ENCODE data around the gene ANKS1A. TPM values are rescaled to one million over a fixed set of nuclear protein-coding genes. Genes with fewer than 3 reads are reported as not detected.
"Not testable (repeated sequence)": the region's sequence is repeated elsewhere in the genome, so short reads cannot be mapped to it uniquely, and the experiment has no call there.

The ANKS1A gene
- total RNA-seq, 1 experiment from 2014 or later: 26.5 TPM

GRCh38 chr6:35001349-35001748 is 112.3 kb downstream of the ANKS1A start:
- not testable (repeated sequence) for H3K4me3 Mint-ChIP-seq; H3K27me3 Mint-ChIP-seq (ENCODE audit: low read depth); H3K79me1 ChIP-seq (ENCODE audit: insufficient read depth, low read depth, low read length, poor library complexity, severe bottlenecking); H3K23me2 ChIP-seq (ENCODE audit: insufficient read length, low read depth, low read length, poor library complexity, severe bottlenecking); H2BK12ac ChIP-seq (ENCODE audit: insufficient read length, low read depth, low read length); H3K27me3 ChIP-seq (ENCODE audit: insufficient read depth, low read length); H3K14ac ChIP-seq (ENCODE audit: insufficient read depth, low read length); H3T11ph ChIP-seq (ENCODE audit: low read length); H4K20me1 ChIP-seq (ENCODE audit: control insufficient read depth, insufficient read depth, insufficient read length); H4K91ac ChIP-seq (ENCODE audit: insufficient read length, low read depth, low read length); H3K79me2 ChIP-seq (ENCODE audit: insufficient read depth, low read length); H3K27ac ChIP-seq (ENCODE audit: insufficient read length, low read depth, low read length); H3K4ac ChIP-seq (ENCODE audit: low read depth, low read length); H3K9ac ChIP-seq (ENCODE audit: extremely low read depth, insufficient read length, low read length); H3K23ac ChIP-seq (ENCODE audit: insufficient read length, low read depth, low read length); H3K56ac ChIP-seq (ENCODE audit: insufficient read length, low read depth, low read length); H3K9me3 Mint-ChIP-seq; H3K18ac ChIP-seq (ENCODE audit: insufficient read length, low read depth, low read length); H3K9me3 ChIP-seq (ENCODE audit: control insufficient read depth, low read depth, low read length); H2BK5ac ChIP-seq (ENCODE audit: insufficient read length, low read length); H2BK15ac ChIP-seq (ENCODE audit: low read depth, low read length); H4K8ac ChIP-seq (replicated peaks; ENCODE audit: insufficient read length, low read depth, low read length); H3K27ac Mint-ChIP-seq; H2AFZ ChIP-seq (ENCODE audit: low read length); H2BK120ac ChIP-seq (ENCODE audit: low read depth, low read length, poor library complexity, severe bottlenecking); H3K4me2 ChIP-seq (ENCODE audit: insufficient read depth, insufficient read length, low read length); H2BK20ac ChIP-seq (ENCODE audit: low read depth, low read length, poor library complexity, severe bottlenecking); H4K5ac ChIP-seq (ENCODE audit: insufficient read length, low read depth, low read length); H3K4me1 ChIP-seq (ENCODE audit: insufficient read depth, low read length); DNase-seq; H2AK5ac ChIP-seq (ENCODE audit: insufficient read length, low read length)
- Mint-ChIP-seq H3K4me1 (peaks cover 6 to 10% of the 10 kb centered on the region in 2 experiments), H3K36me3 (ENCODE audit: insufficient read depth in 1 of 3, low read depth in 3 of 3) (peaks cover 23 to 26% (median 25%) of the 10 kb centered on the region in 3 experiments)
- WGBS (ENCODE audit: extremely low coverage, insufficient read length, low lambda C conversion rate): no CpG with 5 or more reads among the region's 6 CpGs

GRCh38 chr6:35003886-35004530 is 115.0 kb downstream of the ANKS1A start:
- peak overlapping the region in 1 of 3 experiments; percentile 77; a peak in 1 of 7 replicates for H3K27ac Mint-ChIP-seq

More at GRCh38 chr6:35003886-35004530, 115.0 kb downstream of the ANKS1A start:
- H3K23me2 ChIP-seq (ENCODE audit: insufficient read length, low read depth, low read length, poor library complexity, severe bottlenecking); H2BK20ac ChIP-seq (ENCODE audit: low read depth, low read length, poor library complexity, severe bottlenecking); H3K14ac ChIP-seq (ENCODE audit: insufficient read depth, low read length); DNase-seq; H3K9me3 Mint-ChIP-seq; H3K27me3 Mint-ChIP-seq (ENCODE audit: low read depth); H2BK5ac ChIP-seq (ENCODE audit: insufficient read length, low read length); H3K79me2 ChIP-seq (ENCODE audit: insufficient read depth, low read length); H2AFZ ChIP-seq (ENCODE audit: low read length); H3K56ac ChIP-seq (ENCODE audit: insufficient read length, low read depth, low read length); H4K20me1 ChIP-seq (ENCODE audit: control insufficient read depth, insufficient read depth, insufficient read length); H4K5ac ChIP-seq (ENCODE audit: insufficient read length, low read depth, low read length); H3K9ac ChIP-seq (ENCODE audit: extremely low read depth, insufficient read length, low read length); H3K18ac ChIP-seq (ENCODE audit: insufficient read length, low read depth, low read length); H3K27me3 ChIP-seq (ENCODE audit: insufficient read depth, low read length); H2BK12ac ChIP-seq (ENCODE audit: insufficient read length, low read depth, low read length); H3K79me1 ChIP-seq (ENCODE audit: insufficient read depth, low read depth, low read length, poor library complexity, severe bottlenecking); H2BK120ac ChIP-seq (ENCODE audit: low read depth, low read length, poor library complexity, severe bottlenecking); H3K9me3 ChIP-seq (ENCODE audit: control insufficient read depth, low read depth, low read length); H3K27ac ChIP-seq (ENCODE audit: insufficient read length, low read depth, low read length); H3K4ac ChIP-seq (ENCODE audit: low read depth, low read length); H3K23ac ChIP-seq (ENCODE audit: insufficient read length, low read depth, low read length); H3T11ph ChIP-seq (ENCODE audit: low read length); H4K91ac ChIP-seq (ENCODE audit: insufficient read length, low read depth, low read length); H4K8ac ChIP-seq (replicated peaks; ENCODE audit: insufficient read length, low read depth, low read length); H3K4me2 ChIP-seq (ENCODE audit: insufficient read depth, insufficient read length, low read length); H3K4me3 Mint-ChIP-seq; H2BK15ac ChIP-seq (ENCODE audit: low read depth, low read length); H3K4me1 ChIP-seq (ENCODE audit: insufficient read depth, low read length); H2AK5ac ChIP-seq (ENCODE audit: insufficient read length, low read length): not testable (repeated sequence)
- peaks cover 4 to 14% (median 7%) of the 10 kb centered on the region in 3 experiments for H3K36me3 Mint-ChIP-seq (ENCODE audit: insufficient read depth in 1 of 3, low read depth in 3 of 3)
- no CpG with 5 or more reads among the region's 12 CpGs for WGBS (ENCODE audit: extremely low coverage, insufficient read length, low lambda C conversion rate)
- H3K4me1 Mint-ChIP-seq: peaks cover 6 to 10% of the 10 kb centered on the region in 2 experiments

All from H9 (cell line).